ENCODE data around the gene RDH8.

Gene RDH8

GRCh38 chr19:10013316-10013715 lies at the start of gene RDH8:
TSS of gene RDH8 (plus strand) at chr19:10013483. CDS start at chr19:10013498, 15 bp downstream.
- peaks cover 26% of the 10 kb centered on the region for H3K27me3 ChIP-seq (ENCODE audit: control insufficient read depth, insufficient read depth, low read length)
- no peak within 1 kb of the TSS for H3K4me3 ChIP-seq (ENCODE audit: low read depth, low read length)
- H3K9me3 ChIP-seq (ENCODE audit: control insufficient read depth, insufficient read depth, low read length) = no peaks in the 10 kb centered on the region
- H3K9ac ChIP-seq (ENCODE audit: low read depth, low read length) = no peak within 1 kb of the TSS
- peaks cover 6% of the 10 kb centered on the region for H3K4me1 ChIP-seq (ENCODE audit: control insufficient read depth, insufficient read depth, low read length)
- H3K36me3 ChIP-seq (ENCODE audit: control insufficient read depth, insufficient read depth, low read length) = no peaks in the 10 kb centered on the region

- peak overlapping the region; percentile 49 for H3K4me3 ChIP-seq (ENCODE audit: low read depth, low read length)
- H3K27me3 ChIP-seq (ENCODE audit: control insufficient read depth, insufficient read depth, low read length) = peaks cover 6% of the 10 kb centered on the region
- peaks cover 2% of the 10 kb centered on the region for H3K4me1 ChIP-seq (ENCODE audit: control insufficient read depth, insufficient read depth, low read length)
- no peaks in the 10 kb centered on the region for H3K9me3 ChIP-seq (ENCODE audit: control insufficient read depth, insufficient read depth, low read length)
- no peaks in the 10 kb centered on the region for H3K36me3 ChIP-seq (ENCODE audit: control insufficient read depth, insufficient read depth, low read length)
- H3K9ac ChIP-seq (ENCODE audit: low read depth, low read length) = peak overlapping the region; percentile 61
Observed at GRCh38 chr19:9966024-9966423, 47.3 kb upstream of the RDH8 start.

- H3K9ac ChIP-seq (ENCODE audit: low read depth, low read length) = peak overlapping the region; percentile 61
Observed at GRCh38 chr19:9966448-9966847, 46.8 kb upstream of the RDH8 start.

GRCh38 chr19:9967326-9967725 lies 46.0 kb upstream of the RDH8 start:
- H3K4me1 ChIP-seq (ENCODE audit: control insufficient read depth, insufficient read depth, low read length) = peaks cover 2% of the 10 kb centered on the region
- no peaks in the 10 kb centered on the region for H3K9me3 ChIP-seq (ENCODE audit: control insufficient read depth, insufficient read depth, low read length)
- H3K27me3 ChIP-seq (ENCODE audit: control insufficient read depth, insufficient read depth, low read length) = peaks cover 6% of the 10 kb centered on the region
- H3K9ac ChIP-seq (ENCODE audit: low read depth, low read length) = no peak overlapping the region
- H3K36me3 ChIP-seq (ENCODE audit: control insufficient read depth, insufficient read depth, low read length) = no peaks in the 10 kb centered on the region
- H3K4me3 ChIP-seq (ENCODE audit: low read depth, low read length) = no peak overlapping the region

More at GRCh38 chr19:9966448-9966847, 46.8 kb upstream of the RDH8 start:
- Histone ChIP-seq H3K4me3 (ENCODE audit: low read depth, low read length) (peak overlapping the region; percentile 49), H3K9me3 (ENCODE audit: control insufficient read depth, insufficient read depth, low read length) (no peaks in the 10 kb centered on the region), H3K36me3 (ENCODE audit: control insufficient read depth, insufficient read depth, low read length) (no peaks in the 10 kb centered on the region), H3K27me3 (ENCODE audit: control insufficient read depth, insufficient read depth, low read length) (peaks cover 6% of the 10 kb centered on the region), H3K4me1 (ENCODE audit: control insufficient read depth, insufficient read depth, low read length) (peaks cover 2% of the 10 kb centered on the region)

- H3K9me3 ChIP-seq (ENCODE audit: control insufficient read depth, insufficient read depth, low read length) = no peaks in the 10 kb centered on the region
- no peaks in the 10 kb centered on the region for H3K36me3 ChIP-seq (ENCODE audit: control insufficient read depth, insufficient read depth, low read length)
- no peaks in the 10 kb centered on the region for H3K4me1 ChIP-seq (ENCODE audit: control insufficient read depth, insufficient read depth, low read length)
- peaks cover 6% of the 10 kb centered on the region for H3K27me3 ChIP-seq (ENCODE audit: control insufficient read depth, insufficient read depth, low read length)
- H3K4me3 ChIP-seq (ENCODE audit: low read depth, low read length) = no peak overlapping the region
- no peak overlapping the region for H3K9ac ChIP-seq (ENCODE audit: low read depth, low read length)
Observed at GRCh38 chr19:9968820-9969687, 44.2 kb upstream of the RDH8 start.

GRCh38 chr19:9969688-9969975 lies 43.7 kb upstream of the RDH8 start:
- Histone ChIP-seq H3K9me3 (ENCODE audit: control insufficient read depth, insufficient read depth, low read length) (no peaks in the 10 kb centered on the region), H3K4me1 (ENCODE audit: control insufficient read depth, insufficient read depth, low read length) (no peaks in the 10 kb centered on the region), H3K27me3 (ENCODE audit: control insufficient read depth, insufficient read depth, low read length) (peaks cover 6% of the 10 kb centered on the region), H3K9ac (ENCODE audit: low read depth, low read length) (no peak overlapping the region), H3K4me3 (ENCODE audit: low read depth, low read length) (no peak overlapping the region), H3K36me3 (ENCODE audit: control insufficient read depth, insufficient read depth, low read length) (no peaks in the 10 kb centered on the region)

GRCh38 chr19:9970481-9970880 lies 42.8 kb upstream of the RDH8 start:
- Histone ChIP-seq H3K4me3 (ENCODE audit: low read depth, low read length) (no peak overlapping the region), H3K27me3 (ENCODE audit: control insufficient read depth, insufficient read depth, low read length) (peaks cover 5% of the 10 kb centered on the region), H3K36me3 (ENCODE audit: control insufficient read depth, insufficient read depth, low read length) (no peaks in the 10 kb centered on the region), H3K9ac (ENCODE audit: low read depth, low read length) (no peak overlapping the region), H3K9me3 (ENCODE audit: control insufficient read depth, insufficient read depth, low read length) (no peaks in the 10 kb centered on the region), H3K4me1 (ENCODE audit: control insufficient read depth, insufficient read depth, low read length) (no peaks in the 10 kb centered on the region)

GRCh38 chr19:9971166-9971897 lies 42.0 kb upstream of the RDH8 start:
- H3K4me3 ChIP-seq (ENCODE audit: low read depth, low read length) = no peak overlapping the region
- no peaks in the 10 kb centered on the region for H3K9me3 ChIP-seq (ENCODE audit: control insufficient read depth, insufficient read depth, low read length)
- no peaks in the 10 kb centered on the region for H3K27me3 ChIP-seq (ENCODE audit: control insufficient read depth, insufficient read depth, low read length)
- no peak overlapping the region for H3K9ac ChIP-seq (ENCODE audit: low read depth, low read length)
- no peaks in the 10 kb centered on the region for H3K4me1 ChIP-seq (ENCODE audit: control insufficient read depth, insufficient read depth, low read length)
- no peaks in the 10 kb centered on the region for H3K36me3 ChIP-seq (ENCODE audit: control insufficient read depth, insufficient read depth, low read length)

- Histone ChIP-seq H3K36me3 (ENCODE audit: control insufficient read depth, insufficient read depth, low read length) (no peaks in the 10 kb centered on the region), H3K9ac (ENCODE audit: low read depth, low read length) (no peak overlapping the region), H3K4me3 (ENCODE audit: low read depth, low read length) (no peak overlapping the region), H3K9me3 (ENCODE audit: control insufficient read depth, insufficient read depth, low read length) (no peaks in the 10 kb centered on the region), H3K4me1 (ENCODE audit: control insufficient read depth, insufficient read depth, low read length) (no peaks in the 10 kb centered on the region), H3K27me3 (ENCODE audit: control insufficient read depth, insufficient read depth, low read length) (no peaks in the 10 kb centered on the region)
Observed at GRCh38 chr19:9972103-9972502, 41.2 kb upstream of the RDH8 start.

GRCh38 chr19:9981406-9982260 lies 31.6 kb upstream of the RDH8 start:
- Histone ChIP-seq H3K9me3 (ENCODE audit: control insufficient read depth, insufficient read depth, low read length) (no peaks in the 10 kb centered on the region), H3K36me3 (ENCODE audit: control insufficient read depth, insufficient read depth, low read length) (peaks cover 3% of the 10 kb centered on the region)

GRCh38 chr19:9986787-9987281 lies 26.4 kb upstream of the RDH8 start:
- Histone ChIP-seq H3K4me1 (ENCODE audit: control insufficient read depth, insufficient read depth, low read length) (peaks cover 2% of the 10 kb centered on the region), H3K36me3 (ENCODE audit: control insufficient read depth, insufficient read depth, low read length) (peaks cover 3% of the 10 kb centered on the region), H3K9ac (ENCODE audit: low read depth, low read length) (no peak overlapping the region), H3K9me3 (ENCODE audit: control insufficient read depth, insufficient read depth, low read length) (no peaks in the 10 kb centered on the region), H3K27me3 (ENCODE audit: control insufficient read depth, insufficient read depth, low read length) (no peaks in the 10 kb centered on the region), H3K4me3 (ENCODE audit: low read depth, low read length) (no peak overlapping the region)

More at GRCh38 chr19:9981406-9982260, 31.6 kb upstream of the RDH8 start:
- Histone ChIP-seq H3K9ac (ENCODE audit: low read depth, low read length) (no peak overlapping the region), H3K27me3 (ENCODE audit: control insufficient read depth, insufficient read depth, low read length) (no peaks in the 10 kb centered on the region), H3K4me1 (ENCODE audit: control insufficient read depth, insufficient read depth, low read length) (no peaks in the 10 kb centered on the region), H3K4me3 (ENCODE audit: low read depth, low read length) (no peak overlapping the region)
